Globus pallidus (tissue), 1 donor: ENCODE measurements around the gene RTP4.
"Not testable (repeated sequence)": the region's sequence is repeated elsewhere in the genome, so short reads cannot be mapped to it uniquely, and the experiment has no call there.

ENCODE experiments used
- DNase-seq: peaks from one replicate; pipeline ENCODE4 v3.0.0-alpha.2; 2015; ENCODE audit warnings: low spot score

The RTP4 gene

DNA sequence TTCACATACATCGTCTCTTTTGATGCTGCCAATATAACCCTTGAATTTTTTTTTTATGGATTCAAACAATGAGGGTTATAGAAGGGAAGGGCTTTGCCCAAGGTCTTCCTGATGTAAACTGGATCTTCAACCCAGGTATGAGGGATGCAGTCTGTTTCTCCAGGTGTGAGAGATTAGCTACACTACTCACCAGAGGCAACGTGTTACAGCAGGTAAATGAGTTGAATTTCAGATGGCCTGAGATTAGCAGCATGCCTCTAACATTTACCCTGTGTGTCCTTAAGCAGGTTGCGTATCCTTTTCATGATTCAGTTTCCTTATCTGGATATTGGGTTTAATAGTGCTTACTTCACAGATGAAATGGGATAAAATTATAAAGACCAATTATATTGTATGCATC, 1.9 kb downstream of the RTP4 start:
- DNase-seq = no peak

GRCh38 chr3:187375581-187375980, 7.4 kb downstream of the RTP4 start:
- no peak for DNase-seq

DNA sequence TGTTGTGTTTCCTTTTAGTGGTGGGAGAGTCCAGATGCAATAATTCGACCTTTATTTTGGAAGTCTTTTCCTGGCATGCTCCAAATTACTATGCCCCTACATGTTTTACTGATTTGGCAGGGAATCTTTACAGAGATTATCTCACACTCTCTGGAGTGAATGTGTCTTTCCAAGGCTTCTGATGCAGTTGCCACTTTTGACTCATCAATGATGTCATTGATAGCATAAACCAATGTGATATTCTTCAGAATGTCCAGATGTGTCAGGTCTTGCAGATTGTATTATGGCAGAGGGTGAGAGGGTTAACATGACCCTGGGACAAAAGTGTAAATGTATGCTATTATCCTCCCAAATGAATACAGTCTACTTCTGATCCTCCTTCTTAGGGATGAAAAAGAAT, 9.7 kb downstream of the RTP4 start:
- DNase-seq = no peak

GRCh38 chr3:187382609-187383151, 14.5 kb downstream of the RTP4 start:
- no peak for DNase-seq

DNA sequence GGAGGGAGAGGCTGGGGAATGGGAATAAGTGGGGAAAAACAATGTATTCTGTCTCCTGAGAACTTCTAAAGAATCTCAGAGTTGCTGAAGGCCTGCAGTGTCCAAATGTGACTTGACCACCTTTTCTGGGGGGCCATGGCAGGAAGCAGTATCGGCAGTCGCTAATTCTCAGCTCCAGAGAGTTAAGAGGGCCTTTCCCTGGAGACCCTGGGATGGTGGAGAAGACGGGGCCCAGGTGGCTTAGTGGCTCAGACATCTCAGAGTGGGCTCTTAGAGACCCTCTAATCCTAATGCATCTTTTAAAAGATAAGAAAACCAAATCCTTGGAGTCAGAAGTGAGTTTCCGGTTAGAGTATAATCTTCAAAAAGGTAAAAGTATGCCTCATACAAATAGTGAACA, 15.1 kb downstream of the RTP4 start:
- no peak for DNase-seq

DNA sequence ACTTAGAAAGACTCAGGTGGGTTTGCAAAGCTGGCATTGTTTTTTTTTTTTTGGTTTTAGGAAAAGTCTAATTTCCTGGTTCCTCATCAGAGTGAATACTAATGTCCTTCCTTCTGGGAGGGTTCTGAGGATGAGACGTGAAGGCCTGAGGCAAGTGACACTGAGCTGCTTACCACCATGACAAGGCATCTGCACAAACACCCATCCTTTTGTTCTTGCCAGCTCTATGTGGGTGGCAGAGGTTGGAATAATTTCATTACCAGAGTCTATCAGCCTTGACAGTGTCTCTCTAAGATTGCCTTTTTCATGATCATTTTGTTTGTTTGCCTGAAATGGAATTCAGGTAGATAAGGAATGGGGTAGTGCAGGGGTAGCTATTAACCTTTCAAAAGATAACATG, 17.1 kb downstream of the RTP4 start:
- DNase-seq = no peak

DNA sequence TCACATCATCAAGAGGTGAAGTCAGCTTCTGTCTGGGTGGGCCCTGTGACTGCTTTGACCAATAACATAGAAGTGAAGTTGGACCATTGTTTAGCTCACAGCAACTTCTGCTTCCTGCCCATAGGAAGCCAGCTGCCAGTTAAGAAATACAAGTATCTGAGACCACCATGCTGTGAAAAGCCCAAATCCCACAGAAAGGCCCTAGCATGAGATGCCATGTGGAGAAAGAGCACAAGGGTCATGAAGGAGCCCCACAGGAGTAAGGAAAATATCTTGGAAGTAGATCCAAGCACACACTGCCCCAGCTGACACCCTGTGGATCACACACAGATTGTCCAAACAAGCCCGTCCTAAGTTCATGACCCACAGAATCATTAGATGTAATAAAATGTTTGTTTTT, 28.5 kb downstream of the RTP4 start:
- no peak for DNase-seq

DNA sequence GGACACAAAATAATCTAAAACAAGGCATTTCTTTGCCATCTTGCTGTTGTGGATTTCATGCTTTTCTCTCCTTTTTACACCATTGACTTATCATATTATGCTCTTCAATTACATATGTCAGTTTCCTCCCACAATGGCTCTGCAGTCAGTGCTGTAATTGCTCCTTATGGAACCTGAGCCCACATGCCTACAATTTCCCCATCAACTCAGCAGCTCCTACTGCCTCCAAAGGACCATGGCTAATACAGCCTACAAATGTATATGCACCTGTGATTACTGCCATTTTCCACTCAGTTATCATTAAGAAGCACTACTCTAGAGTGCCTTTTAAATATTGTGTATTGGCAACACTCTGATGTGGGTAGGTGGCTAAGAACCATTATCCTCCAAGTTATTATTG, 30.8 kb downstream of the RTP4 start:
- no peak for DNase-seq

- DNase-seq = no peak
These were observed 32.6 kb downstream of the RTP4 start for GRCh38 chr3:187400756-187401155.

GRCh38 chr3:187401856-187402255, 33.7 kb downstream of the RTP4 start:
- DNase-seq = no peak

DNA sequence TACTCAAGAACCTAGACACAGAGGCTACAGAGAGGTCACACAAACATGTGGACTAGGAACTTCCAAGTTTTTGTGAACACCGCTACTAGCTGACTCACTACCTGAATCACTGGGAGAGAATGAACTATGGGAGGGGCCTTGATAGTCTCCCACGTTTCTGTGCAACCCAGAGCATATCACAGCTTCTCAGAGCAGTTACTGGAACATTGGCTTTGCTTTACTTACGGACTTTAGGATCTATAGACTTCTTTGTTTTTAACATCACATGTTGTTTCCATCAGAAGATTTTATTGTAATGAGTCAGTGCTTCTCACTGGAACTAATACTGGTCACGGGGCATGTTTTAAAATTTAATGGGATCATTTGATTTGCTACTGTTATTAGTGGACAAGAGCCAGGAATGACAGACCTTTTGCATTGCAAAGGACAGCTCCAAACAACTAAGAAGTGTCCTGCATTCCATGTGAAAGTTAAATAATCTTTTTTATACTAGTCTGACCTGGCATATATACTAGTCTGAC, 35.6 kb downstream of the RTP4 start:
- DNase-seq = no peak

GRCh38 chr3:187406927-187407326, 38.7 kb downstream of the RTP4 start:
- no peak for DNase-seq

- DNase-seq = not testable (repeated sequence)
These were observed 44.0 kb downstream of the RTP4 start for GRCh38 chr3:187411991-187412781.
